ENCODE data around the gene ELFN1. TPM values are rescaled to one million over a fixed set of nuclear protein-coding genes. Genes with fewer than 3 reads are reported as not detected.

ELFN1 gene
- total RNA-seq, 1 donor from 2014 or later: under 0.01 TPM

DNA sequence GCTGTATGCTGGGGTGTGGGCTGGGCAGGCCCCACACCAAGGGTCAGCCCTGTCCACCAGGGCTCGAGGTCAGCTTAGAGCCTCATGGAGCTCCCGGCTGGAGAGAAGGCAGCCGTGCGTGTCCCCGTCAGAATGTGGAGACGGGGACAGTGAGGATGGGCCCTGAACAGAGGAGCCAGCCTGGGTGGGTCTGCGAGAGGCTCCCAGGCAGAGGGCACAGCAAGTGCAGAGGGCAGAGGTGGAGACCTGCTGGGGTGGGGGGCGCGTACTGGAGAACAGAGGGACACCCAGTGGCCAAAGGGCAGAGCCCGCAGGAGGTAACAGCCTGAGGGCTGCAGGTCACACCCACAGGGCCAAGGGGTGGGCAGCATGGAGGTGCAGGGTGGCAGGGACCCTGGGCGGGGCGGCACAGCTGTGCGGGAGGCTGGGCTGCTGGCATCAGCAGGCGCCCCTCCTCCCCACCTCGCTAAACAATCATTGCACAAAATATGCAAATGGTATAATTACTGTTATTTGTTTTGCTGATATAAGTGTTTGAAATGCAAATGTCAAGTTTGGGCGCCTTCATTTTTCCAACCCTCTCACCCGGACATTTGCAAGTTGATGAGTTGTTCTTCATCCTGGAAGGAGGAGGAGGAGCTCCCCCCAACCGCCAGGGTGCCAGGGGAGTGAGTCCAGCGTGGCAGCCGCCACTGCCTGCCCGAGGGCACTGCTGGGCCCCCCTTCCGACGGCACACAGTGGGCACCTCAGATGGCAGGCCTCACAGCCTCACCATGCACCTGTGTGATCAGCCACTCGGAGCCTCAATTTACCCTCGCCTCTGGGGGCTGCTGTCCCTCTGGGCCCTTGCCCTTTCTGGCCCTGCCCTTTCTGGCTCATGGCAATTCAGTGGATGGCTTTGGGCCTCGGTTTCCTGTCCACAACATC lies 35.0 kb downstream of the ELFN1 start:
- DNase-seq (ENCODE audit: low read depth) (no peak), FAIRE-seq (no peak)
- no peak overlapping the region for H3K4me3 ChIP-seq (ENCODE audit: low read depth, low read length)
- TF ChIP-seq, protein P1, sequence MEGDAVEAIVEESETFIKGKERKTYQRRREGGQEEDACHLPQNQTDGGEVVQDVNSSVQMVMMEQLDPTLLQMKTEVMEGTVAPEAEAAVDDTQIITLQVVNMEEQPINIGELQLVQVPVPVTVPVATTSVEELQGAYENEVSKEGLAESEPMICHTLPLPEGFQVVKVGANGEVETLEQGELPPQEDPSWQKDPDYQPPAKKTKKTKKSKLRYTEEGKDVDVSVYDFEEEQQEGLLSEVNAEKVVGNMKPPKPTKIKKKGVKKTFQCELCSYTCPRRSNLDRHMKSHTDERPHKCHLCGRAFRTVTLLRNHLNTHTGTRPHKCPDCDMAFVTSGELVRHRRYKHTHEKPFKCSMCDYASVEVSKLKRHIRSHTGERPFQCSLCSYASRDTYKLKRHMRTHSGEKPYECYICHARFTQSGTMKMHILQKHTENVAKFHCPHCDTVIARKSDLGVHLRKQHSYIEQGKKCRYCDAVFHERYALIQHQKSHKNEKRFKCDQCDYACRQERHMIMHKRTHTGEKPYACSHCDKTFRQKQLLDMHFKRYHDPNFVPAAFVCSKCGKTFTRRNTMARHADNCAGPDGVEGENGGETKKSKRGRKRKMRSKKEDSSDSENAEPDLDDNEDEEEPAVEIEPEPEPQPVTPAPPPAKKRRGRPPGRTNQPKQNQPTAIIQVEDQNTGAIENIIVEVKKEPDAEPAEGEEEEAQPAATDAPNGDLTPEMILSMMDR (IDR thresholded peaks at IDR 0.05; ENCODE audit: insufficient read depth, low read length, severe bottlenecking): no peak
- H3K27me3 ChIP-seq (ENCODE audit: control insufficient read depth, insufficient read depth, low read length): no peaks in the 10 kb centered on the region
- no peaks in the 10 kb centered on the region for H3K36me3 ChIP-seq (ENCODE audit: control insufficient read depth, insufficient read depth, low read length)

DNA sequence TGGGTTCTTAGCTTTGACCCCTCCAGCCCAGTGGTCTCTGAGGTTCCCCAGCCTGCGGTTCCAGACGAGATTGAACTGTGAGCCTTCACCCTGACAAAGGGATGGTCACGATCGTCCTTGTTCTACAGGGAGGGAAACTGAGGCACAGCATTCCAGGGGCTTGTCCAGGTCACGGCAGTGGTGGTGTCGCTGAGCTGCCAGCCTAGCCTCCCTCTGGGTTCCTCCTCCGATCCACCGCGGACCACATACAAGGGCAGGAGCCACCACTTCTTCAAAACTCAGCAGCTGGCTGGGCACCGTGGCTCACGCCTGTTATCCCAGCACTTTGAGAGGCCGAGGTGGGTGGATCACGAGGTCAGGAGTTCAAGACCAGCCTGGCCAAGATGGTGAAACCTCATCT lies 35.8 kb downstream of the ELFN1 start:
- no peaks in the 10 kb centered on the region for H3K27me3 ChIP-seq (ENCODE audit: control insufficient read depth, insufficient read depth, low read length)
- no peak for FAIRE-seq
- H3K4me3 ChIP-seq (ENCODE audit: low read depth, low read length): no peak overlapping the region
- TF ChIP-seq, protein P1 (IDR thresholded peaks at IDR 0.05; ENCODE audit: insufficient read depth, low read length, severe bottlenecking): no peak
- H3K36me3 ChIP-seq (ENCODE audit: control insufficient read depth, insufficient read depth, low read length): no peaks in the 10 kb centered on the region
- no peak for DNase-seq (ENCODE audit: low read depth)

DNA sequence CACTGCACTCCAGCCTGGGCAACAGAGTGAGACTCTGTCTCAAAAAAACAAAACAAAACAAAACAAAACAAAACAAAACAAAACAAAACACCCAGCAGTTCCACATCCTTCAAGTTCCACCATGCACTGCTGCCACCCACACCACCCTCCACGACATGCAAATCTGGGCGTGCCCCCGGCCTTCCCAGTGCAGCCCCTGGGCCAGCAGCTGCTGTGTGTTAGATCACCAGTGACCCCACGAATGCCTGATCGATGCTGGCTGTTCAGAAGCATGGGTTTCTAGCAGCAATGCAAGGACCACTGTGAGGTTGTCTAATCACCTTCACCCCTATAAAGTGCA lies 36.3 kb downstream of the ELFN1 start:
- FAIRE-seq (no peak), DNase-seq (ENCODE audit: low read depth) (no peak)
- H3K36me3 ChIP-seq (ENCODE audit: control insufficient read depth, insufficient read depth, low read length): no peaks in the 10 kb centered on the region
- TF ChIP-seq, protein P1 (IDR thresholded peaks at IDR 0.05; ENCODE audit: insufficient read depth, low read length, severe bottlenecking): no peak
- H3K4me3 ChIP-seq (ENCODE audit: low read depth, low read length): no peak overlapping the region
- H3K27me3 ChIP-seq (ENCODE audit: control insufficient read depth, insufficient read depth, low read length): no peaks in the 10 kb centered on the region

DNA sequence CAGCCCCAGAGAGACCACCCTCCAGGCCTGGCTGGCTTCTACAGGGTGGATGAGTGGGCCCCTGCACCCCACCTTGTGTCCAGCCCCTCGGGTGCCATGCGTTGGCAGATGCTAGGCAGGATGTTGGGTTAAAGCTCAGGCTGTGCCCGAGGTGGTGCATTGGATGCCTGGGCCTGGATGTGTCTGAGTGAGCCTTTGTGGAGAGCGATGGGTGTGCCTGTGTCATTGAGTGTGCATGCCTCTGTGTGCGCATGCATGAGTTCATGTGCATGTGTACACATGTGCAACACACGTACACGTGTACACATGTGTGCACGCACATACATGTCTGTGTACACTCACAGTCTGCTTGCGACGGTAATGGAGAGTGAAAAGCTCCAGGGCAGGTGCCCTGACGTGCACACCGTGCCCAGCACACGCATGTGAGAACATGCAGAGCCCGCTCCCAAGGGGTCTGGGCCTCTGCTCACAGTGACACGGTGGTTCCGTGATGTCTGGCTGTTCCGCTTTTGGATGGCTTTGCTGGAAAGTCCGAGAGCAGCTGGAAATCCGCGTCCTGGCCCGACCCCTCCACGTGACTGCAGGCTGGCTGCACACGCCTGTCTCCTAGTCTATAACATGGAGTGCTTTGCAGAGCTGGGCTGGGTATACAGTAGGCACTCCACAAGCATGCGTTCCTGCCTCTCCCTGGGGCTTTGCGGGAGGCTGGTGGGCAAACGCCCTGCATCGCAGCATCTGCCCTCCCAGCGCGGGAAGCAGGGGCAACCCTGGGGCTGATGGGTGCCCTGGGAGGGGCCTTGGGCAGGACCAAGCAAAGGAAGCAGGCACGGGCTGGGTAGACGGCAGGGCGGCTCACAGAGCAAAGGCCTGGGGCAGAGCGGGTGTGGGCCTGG lies 36.9 kb downstream of the ELFN1 start:
- Histone ChIP-seq H3K27me3 (ENCODE audit: control insufficient read depth, insufficient read depth, low read length) (no peaks in the 10 kb centered on the region), H3K36me3 (ENCODE audit: control insufficient read depth, insufficient read depth, low read length) (no peaks in the 10 kb centered on the region), H3K4me3 (ENCODE audit: low read depth, low read length) (no peak overlapping the region)
- FAIRE-seq (peak; percentile 52), DNase-seq (ENCODE audit: low read depth) (no peak)
- TF ChIP-seq, protein P1 (IDR thresholded peaks at IDR 0.05; ENCODE audit: insufficient read depth, low read length, severe bottlenecking): no peak

DNA sequence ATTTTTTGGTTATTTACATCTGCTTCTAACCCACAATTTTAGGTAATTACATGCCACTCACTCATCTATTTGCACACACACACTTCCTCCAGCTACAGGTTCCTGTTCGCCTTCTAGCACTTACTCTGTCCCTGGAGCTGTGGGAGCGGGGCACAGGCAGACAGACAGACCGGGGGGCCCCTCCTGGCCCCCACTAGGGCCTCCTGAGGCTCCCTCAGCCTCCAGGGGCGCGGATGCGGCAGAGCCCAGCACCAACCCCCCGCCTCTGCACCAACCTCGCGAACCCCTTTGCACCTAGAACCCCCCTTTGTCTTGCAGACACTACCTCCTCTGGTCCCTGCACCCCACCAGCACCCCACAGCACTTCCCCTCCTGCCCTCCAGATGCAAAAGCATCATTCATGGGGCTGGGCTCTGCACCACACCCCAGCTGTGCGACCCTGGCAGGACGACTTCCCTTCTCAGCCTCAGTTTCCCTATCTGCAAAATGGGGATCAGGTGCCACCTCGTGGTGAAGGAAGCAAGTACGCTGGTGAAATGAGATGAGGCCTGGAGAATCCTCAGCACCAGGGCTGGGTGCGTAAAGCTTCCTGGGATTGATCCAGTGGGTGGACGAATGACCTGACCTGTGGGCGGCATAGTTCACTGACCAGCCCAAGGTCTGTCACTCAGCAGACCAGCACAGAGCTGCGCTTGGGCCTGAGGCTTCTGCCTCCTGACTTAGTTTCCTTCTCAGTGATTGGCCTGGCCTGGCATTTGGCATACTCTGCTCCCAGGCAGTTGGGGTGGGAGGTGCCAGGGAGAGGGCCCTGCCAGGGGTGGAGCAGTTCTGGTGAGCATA lies 37.9 kb downstream of the ELFN1 start:
- no peaks in the 10 kb centered on the region for H3K27me3 ChIP-seq (ENCODE audit: control insufficient read depth, insufficient read depth, low read length)
- no peak overlapping the region for H3K4me3 ChIP-seq (ENCODE audit: low read depth, low read length)
- FAIRE-seq: no peak
- no peaks in the 10 kb centered on the region for H3K36me3 ChIP-seq (ENCODE audit: control insufficient read depth, insufficient read depth, low read length)
- no peak for DNase-seq (ENCODE audit: low read depth)
- TF ChIP-seq, protein P1 (IDR thresholded peaks at IDR 0.05; ENCODE audit: insufficient read depth, low read length, severe bottlenecking): no peak

Measured in bronchial epithelial cell (primary cell).